Neural progenitor cell (in vitro differentiated cells): Measurements from ENCODE around the gene FLT3.

ENCODE experiments used
- EZH2 ChIP-seq: fragments of 200-600 bp; sonication (generic); IDR thresholded peaks from 2 replicates; pipeline ENCODE4 v1.6.1; 2017; ENCODE audit warnings: antibody characterized with exemption, mild to moderate bottlenecking, moderate library complexity
- EZH2phosphoT487 ChIP-seq: fragments of 200-600 bp; sonication (generic); IDR thresholded peaks from 2 replicates; pipeline ENCODE4 v1.6.1; 2017; ENCODE audit warnings: antibody characterized with exemption
- TF ChIP-seq, protein P1 (sequence below): fragments of 200-600 bp; sonication (generic); IDR thresholded peaks from 2 replicates; pipeline ENCODE4 v1.5.1; 2017; ENCODE audit warnings: antibody characterized with exemption, mild to moderate bottlenecking

DNA sequence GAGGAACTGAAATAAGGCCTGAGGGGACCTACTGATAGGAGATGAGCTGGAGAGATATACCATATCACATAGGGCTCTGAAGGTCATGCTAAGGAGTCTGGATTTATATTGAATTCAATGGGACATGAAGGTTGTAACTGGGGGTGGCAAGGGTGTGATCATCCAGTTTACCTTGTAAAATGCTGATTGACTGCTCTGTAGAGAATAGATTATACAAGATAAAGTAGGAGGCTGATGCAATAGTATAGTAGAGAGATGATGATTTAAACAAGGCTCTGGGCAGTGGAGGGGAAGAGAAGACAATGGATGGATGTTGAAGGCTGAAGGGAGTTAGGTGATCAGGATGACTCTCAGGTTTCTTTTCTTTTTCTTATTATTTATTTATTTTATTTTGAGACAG lies 19.9 kb upstream of the FLT3 start:
- TF ChIP-seq, protein P1, sequence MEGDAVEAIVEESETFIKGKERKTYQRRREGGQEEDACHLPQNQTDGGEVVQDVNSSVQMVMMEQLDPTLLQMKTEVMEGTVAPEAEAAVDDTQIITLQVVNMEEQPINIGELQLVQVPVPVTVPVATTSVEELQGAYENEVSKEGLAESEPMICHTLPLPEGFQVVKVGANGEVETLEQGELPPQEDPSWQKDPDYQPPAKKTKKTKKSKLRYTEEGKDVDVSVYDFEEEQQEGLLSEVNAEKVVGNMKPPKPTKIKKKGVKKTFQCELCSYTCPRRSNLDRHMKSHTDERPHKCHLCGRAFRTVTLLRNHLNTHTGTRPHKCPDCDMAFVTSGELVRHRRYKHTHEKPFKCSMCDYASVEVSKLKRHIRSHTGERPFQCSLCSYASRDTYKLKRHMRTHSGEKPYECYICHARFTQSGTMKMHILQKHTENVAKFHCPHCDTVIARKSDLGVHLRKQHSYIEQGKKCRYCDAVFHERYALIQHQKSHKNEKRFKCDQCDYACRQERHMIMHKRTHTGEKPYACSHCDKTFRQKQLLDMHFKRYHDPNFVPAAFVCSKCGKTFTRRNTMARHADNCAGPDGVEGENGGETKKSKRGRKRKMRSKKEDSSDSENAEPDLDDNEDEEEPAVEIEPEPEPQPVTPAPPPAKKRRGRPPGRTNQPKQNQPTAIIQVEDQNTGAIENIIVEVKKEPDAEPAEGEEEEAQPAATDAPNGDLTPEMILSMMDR, result no peak
- no peak for TF ChIP-seq EZH2phosphoT487
- TF ChIP-seq EZH2, result no peak
